Activated CD4-positive, CD25-positive, alpha-beta regulatory T cell treated with anti-CD3 and anti-CD28 coated beads, Interleukin-2, amount 50 U/mL, for 24 hours (primary cell): Measurements from ENCODE around the gene CELF2.
"Not testable (repeated sequence)": the region's sequence is repeated elsewhere in the genome, so short reads cannot be mapped to it uniquely, and the experiment has no call there.

ENCODE experiments used
- ATAC-seq, 2 donors: fragments of 150-1000 bp; cut with Tn5 transposase; one replicate each; pipeline ENCODE4 v1.10.0; 2021; ENCODE audit warnings: mild to moderate bottlenecking in 1 of 2, moderate library complexity in 1 of 2

The CELF2 gene

GRCh38 chr10:11017570-11018431 is at the start of gene CELF2:
Gene CELF2, plus strand, starts transcription at chr10:11017872. Its CDS starts 218 bp downstream, at chr10:11018090.
- ATAC-seq: peak; percentile 73 to 80

- ATAC-seq: no peak
These were observed 49.4 kb upstream of the CELF2 start for GRCh38 chr10:10968257-10968588.

GRCh38 chr10:10973310-10973709 is 44.4 kb upstream of the CELF2 start:
- ATAC-seq: no peak

GRCh38 chr10:10975647-10976046 is 42.0 kb upstream of the CELF2 start:
- no peak for ATAC-seq

GRCh38 chr10:10976652-10977051 is 41.0 kb upstream of the CELF2 start:
- no peak for ATAC-seq

GRCh38 chr10:10977226-10977956 is 40.3 kb upstream of the CELF2 start:
- ATAC-seq: no peak

GRCh38 chr10:10977978-10978377 is 39.7 kb upstream of the CELF2 start:
- no peak for ATAC-seq

GRCh38 chr10:10985361-10985760 is 32.3 kb upstream of the CELF2 start:
- no peak for ATAC-seq

GRCh38 chr10:10986606-10987005 is 31.1 kb upstream of the CELF2 start:
- no peak for ATAC-seq

- no peak for ATAC-seq
These were observed 30.6 kb upstream of the CELF2 start for GRCh38 chr10:10987111-10987510.

- no peak for ATAC-seq
These were observed 28.0 kb upstream of the CELF2 start for GRCh38 chr10:10989669-10990068.

- ATAC-seq: no peak
These were observed 26.5 kb upstream of the CELF2 start for GRCh38 chr10:10991144-10991543.

- ATAC-seq: no peak
These were observed 25.6 kb upstream of the CELF2 start for GRCh38 chr10:10992072-10992471.

GRCh38 chr10:10992961-10993714 is 24.5 kb upstream of the CELF2 start:
- no peak for ATAC-seq

GRCh38 chr10:10993785-10994184 is 23.9 kb upstream of the CELF2 start:
- ATAC-seq: no peak

- no peak for ATAC-seq
These were observed 23.3 kb upstream of the CELF2 start for GRCh38 chr10:10994360-10994759.

- ATAC-seq: no peak
These were observed 22.6 kb upstream of the CELF2 start for GRCh38 chr10:10995120-10995519.

GRCh38 chr10:10996966-10997620 is 20.6 kb upstream of the CELF2 start:
- no peak for ATAC-seq

GRCh38 chr10:10999501-10999900 is 18.2 kb upstream of the CELF2 start:
- ATAC-seq: not testable (repeated sequence)

GRCh38 chr10:11002485-11002884 is 15.2 kb upstream of the CELF2 start:
- ATAC-seq: no peak

- no peak for ATAC-seq
These were observed 14.8 kb upstream of the CELF2 start for GRCh38 chr10:11002916-11003315.

GRCh38 chr10:11003679-11004078 is 14.0 kb upstream of the CELF2 start:
- ATAC-seq: no peak
